Brain microvascular endothelial cell (primary cell): ENCODE measurements around the gene SUCO.

Experiments
- DNase-seq: peaks from one replicate; pipeline ENCODE4 v3.0.0-alpha.2; 2020
- H3K27ac ChIP-seq: fragments of 250-450 bp; sonication (Bioruptor Pico); 2 replicates; pipeline ENCODE4 v1.5.1; 2020; ENCODE audit warnings: mild to moderate bottlenecking, moderate library complexity
- H3K27me3 ChIP-seq: fragments of 250-450 bp; sonication (Bioruptor Pico); replicated peaks from 2 replicates; pipeline ENCODE4 v1.5.1; 2020; ENCODE audit warnings: mild to moderate bottlenecking
- H3K36me3 ChIP-seq: fragments of 250-450 bp; sonication (Bioruptor Pico); replicated peaks from 2 replicates; pipeline ENCODE4 v1.5.1; 2020; ENCODE audit warnings: mild to moderate bottlenecking
- H3K4me3 ChIP-seq: 2 replicates; pipeline ENCODE4 v1.5.1; 2011; ENCODE audit warnings: low read depth, mild to moderate bottlenecking, control low read depth, low read length, moderate library complexity
- in situ Hi-C: cut with HindIII; loops from 2 replicates; pipeline ENCODE4 v1.10.0; 2017; ENCODE audit warnings: low sequenced_read_pairs, low pct_ligation_motif_present
- TF ChIP-seq, protein P1 (sequence below): IDR thresholded peaks from 2 replicates; pipeline ENCODE4 v1.5.1; 2011; ENCODE audit warnings: low read depth, mild to moderate bottlenecking, moderate library complexity, low read length, control low read depth, inconsistent platforms; ENCODE audit errors: missing control alignments

Gene SUCO

DNA sequence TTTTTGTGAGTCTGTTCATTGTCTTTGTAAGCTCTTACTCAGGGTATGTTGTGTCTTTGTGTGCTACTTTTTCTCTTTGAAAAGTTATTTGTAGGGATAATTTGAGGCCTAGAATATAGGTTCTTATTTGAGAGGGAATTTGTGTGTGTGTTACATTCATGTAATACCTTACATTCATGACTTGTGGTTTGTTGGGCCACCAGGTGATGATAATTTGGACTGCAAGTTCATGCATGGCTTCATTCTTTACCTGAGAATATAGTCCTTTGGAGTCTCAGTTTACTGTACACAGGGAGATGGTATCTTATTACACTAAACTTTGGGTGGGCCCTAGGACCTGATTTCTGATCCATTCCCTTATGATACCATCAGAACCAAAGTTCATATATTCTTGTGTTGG is 74.2 kb downstream of the SUCO start:
- no peak overlapping the region for H3K4me3 ChIP-seq
- TF ChIP-seq, protein P1, sequence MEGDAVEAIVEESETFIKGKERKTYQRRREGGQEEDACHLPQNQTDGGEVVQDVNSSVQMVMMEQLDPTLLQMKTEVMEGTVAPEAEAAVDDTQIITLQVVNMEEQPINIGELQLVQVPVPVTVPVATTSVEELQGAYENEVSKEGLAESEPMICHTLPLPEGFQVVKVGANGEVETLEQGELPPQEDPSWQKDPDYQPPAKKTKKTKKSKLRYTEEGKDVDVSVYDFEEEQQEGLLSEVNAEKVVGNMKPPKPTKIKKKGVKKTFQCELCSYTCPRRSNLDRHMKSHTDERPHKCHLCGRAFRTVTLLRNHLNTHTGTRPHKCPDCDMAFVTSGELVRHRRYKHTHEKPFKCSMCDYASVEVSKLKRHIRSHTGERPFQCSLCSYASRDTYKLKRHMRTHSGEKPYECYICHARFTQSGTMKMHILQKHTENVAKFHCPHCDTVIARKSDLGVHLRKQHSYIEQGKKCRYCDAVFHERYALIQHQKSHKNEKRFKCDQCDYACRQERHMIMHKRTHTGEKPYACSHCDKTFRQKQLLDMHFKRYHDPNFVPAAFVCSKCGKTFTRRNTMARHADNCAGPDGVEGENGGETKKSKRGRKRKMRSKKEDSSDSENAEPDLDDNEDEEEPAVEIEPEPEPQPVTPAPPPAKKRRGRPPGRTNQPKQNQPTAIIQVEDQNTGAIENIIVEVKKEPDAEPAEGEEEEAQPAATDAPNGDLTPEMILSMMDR: no peak
- H3K27ac ChIP-seq: no peak overlapping the region
- H3K36me3 ChIP-seq: peaks cover 11% of the 10 kb centered on the region
- in situ Hi-C loops: no loop called here
- no peaks in the 10 kb centered on the region for H3K27me3 ChIP-seq
- DNase-seq: no peak

DNA sequence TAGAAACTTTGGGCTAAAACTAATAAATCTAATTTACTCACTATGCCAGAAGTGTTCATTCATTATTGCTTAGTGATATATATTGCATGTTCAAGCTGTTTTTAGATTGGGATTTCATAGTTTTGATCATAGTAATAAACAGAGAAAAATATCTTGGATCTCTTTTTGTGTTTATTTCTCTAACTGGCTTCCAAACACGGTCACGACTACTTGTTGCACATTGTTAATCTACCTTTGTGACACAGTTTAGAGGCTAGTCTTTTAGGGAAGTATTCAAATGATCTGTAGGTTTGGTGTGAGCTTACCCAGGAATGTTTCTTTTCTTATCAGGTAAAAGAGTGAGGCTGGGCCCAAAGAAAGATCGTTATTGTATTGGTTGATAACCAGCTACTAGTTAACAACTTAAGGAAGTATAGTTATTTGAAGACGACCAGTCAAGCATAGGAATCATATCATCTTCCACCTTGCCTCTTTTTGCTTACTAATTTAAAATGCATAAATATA is 75.2 kb downstream of the SUCO start:
- Histone ChIP-seq H3K4me3 (no peak overlapping the region), H3K27me3 (no peaks in the 10 kb centered on the region), H3K27ac (no peak overlapping the region), H3K36me3 (peaks cover 8% of the 10 kb centered on the region)
- TF ChIP-seq, protein P1: no peak
- in situ Hi-C loops: no loop called here
- DNase-seq: no peak

DNA sequence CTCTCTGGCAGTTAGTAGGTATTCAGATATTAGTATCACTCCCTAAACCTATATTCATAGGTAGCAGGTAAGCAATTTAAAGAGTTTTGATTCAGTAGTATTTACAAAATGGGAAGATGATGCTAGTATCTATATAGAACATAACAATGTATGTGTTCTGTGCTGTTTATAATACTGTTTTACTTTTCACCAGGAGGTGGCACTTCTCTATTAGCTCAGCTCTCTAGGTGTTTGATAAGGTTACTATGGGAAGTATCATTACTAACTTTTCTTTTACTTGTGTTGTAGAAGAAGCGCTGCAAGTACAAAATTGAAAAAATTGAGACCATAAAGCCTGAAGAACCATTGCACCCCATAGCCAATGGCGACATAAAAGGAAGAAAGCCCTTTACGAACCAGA is 76.6 kb downstream of the SUCO start:
- TF ChIP-seq, protein P1: peak; percentile 27
- H3K27me3 ChIP-seq: no peaks in the 10 kb centered on the region
- no peak overlapping the region for H3K27ac ChIP-seq
- no peak overlapping the region for H3K4me3 ChIP-seq
- in situ Hi-C loops: no loop called here
- H3K36me3 ChIP-seq: peaks cover 8% of the 10 kb centered on the region
- DNase-seq: no peak

DNA sequence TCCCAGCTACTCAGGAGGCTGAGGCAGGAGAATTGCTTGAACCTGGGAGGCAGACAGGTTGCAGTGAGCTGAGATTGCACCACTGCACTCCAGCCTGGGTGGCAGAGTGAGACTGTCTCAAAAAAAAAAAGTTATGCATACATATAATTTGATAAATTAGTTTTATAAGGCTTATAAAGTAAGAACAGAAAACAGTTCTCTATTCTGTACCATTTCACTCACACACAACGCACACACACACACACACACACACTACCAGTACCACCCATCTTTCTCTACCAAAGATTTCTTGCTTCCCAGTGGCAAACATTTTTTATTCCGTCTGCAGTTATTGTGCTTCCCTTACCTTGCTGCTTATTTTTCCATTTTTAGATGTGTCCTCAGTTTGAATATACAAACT is 79.5 kb downstream of the SUCO start:
- Histone ChIP-seq H3K27me3 (no peaks in the 10 kb centered on the region), H3K27ac (no peak overlapping the region), H3K4me3 (no peak overlapping the region), H3K36me3 (peaks cover 8% of the 10 kb centered on the region)
- TF ChIP-seq, protein P1: no peak
- in situ Hi-C loops: no loop called here
- no peak for DNase-seq

DNA sequence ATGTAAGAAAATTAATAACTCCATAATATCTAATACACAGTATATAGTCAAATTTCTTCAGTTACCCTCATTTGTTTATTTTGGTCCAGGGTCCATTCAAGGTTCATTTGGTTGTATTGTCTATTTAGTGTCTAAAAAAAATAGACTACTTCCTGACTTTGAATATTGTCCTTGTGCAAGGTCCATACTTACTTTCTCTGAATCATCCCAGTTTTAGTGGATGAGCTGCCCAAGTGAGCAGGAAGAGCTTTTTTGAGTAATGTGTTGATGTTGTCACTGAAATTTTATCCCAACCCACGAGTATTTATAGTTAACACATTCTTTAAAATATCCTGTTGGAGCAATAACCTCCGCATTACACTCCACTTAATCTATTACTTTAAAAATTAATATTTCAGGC is 80.3 kb downstream of the SUCO start:
- peaks cover 8% of the 10 kb centered on the region for H3K36me3 ChIP-seq
- no peak overlapping the region for H3K27ac ChIP-seq
- no peak for DNase-seq
- in situ Hi-C loops: no loop called here
- TF ChIP-seq, protein P1: no peak
- no peak overlapping the region for H3K4me3 ChIP-seq
- no peaks in the 10 kb centered on the region for H3K27me3 ChIP-seq

DNA sequence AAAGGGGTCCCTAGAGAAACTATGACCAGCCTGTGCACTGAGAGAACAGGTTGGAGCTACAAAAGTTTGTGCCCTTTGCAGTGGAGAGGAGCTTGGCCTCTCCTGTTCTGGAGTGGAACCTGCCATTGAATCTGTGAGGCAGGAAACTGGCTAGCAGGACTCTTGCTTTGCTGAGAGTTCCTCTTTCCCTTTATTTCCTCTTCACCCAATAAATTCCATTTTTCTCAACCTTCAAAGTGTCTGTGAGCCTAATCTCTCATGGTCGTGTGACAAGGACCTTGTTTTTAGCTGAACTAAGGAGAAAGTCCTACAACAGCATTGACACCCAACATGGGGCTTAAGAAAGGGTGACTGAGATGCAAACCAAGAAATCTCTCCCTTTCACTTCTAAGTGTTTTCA is 83.2 kb downstream of the SUCO start:
- Histone ChIP-seq H3K36me3 (no peaks in the 10 kb centered on the region), H3K4me3 (no peak overlapping the region), H3K27me3 (no peaks in the 10 kb centered on the region), H3K27ac (no peak overlapping the region)
- DNase-seq: no peak
- TF ChIP-seq, protein P1: no peak
- in situ Hi-C loops: no loop called here
